G401.6 (cell line): ENCODE results near the gene GSK3B.

Experiments
- FAIRE-seq: peaks from 2 replicates; lab custom pipeline; 2012; peaks lifted over from hg19 to GRCh38; lab: Jason Lieb, UNC

The GSK3B gene

GRCh38 chr3:119873646-119874045 is 220.6 kb downstream of the GSK3B start:
- no peak for FAIRE-seq

GRCh38 chr3:119872773-119873172 is 221.5 kb downstream of the GSK3B start:
- FAIRE-seq, result no peak

GRCh38 chr3:119871571-119871970 is 222.7 kb downstream of the GSK3B start:
- FAIRE-seq, result no peak

- FAIRE-seq, result no peak
Observed at GRCh38 chr3:119870512-119870911, 223.7 kb downstream of the GSK3B start.

- no peak for FAIRE-seq
Observed at GRCh38 chr3:119864476-119864875, 229.8 kb downstream of the GSK3B start.

- no peak for FAIRE-seq
Observed at GRCh38 chr3:119862616-119863015, 231.6 kb downstream of the GSK3B start.

- no peak for FAIRE-seq
Observed at GRCh38 chr3:119861681-119862080, 232.6 kb downstream of the GSK3B start.

- no peak for FAIRE-seq
Observed at GRCh38 chr3:119859728-119860127, 234.5 kb downstream of the GSK3B start.

- no peak for FAIRE-seq
Observed at GRCh38 chr3:119858957-119859356, 235.3 kb downstream of the GSK3B start.

- no peak for FAIRE-seq
Observed at GRCh38 chr3:119856695-119857094, 237.6 kb downstream of the GSK3B start.

- no peak for FAIRE-seq
Observed at GRCh38 chr3:119849126-119849525, 245.1 kb downstream of the GSK3B start.

- no peak for FAIRE-seq
Observed at GRCh38 chr3:119841808-119842471, 252.3 kb downstream of the GSK3B start.

GRCh38 chr3:119835556-119835955 is 258.7 kb downstream of the GSK3B start:
- no peak for FAIRE-seq

GRCh38 chr3:119834754-119835370 is 259.4 kb downstream of the GSK3B start:
- FAIRE-seq, result no peak

- FAIRE-seq, result no peak
Observed at GRCh38 chr3:119831941-119832371, 262.3 kb downstream of the GSK3B start.

GRCh38 chr3:119831022-119831421 is 263.2 kb downstream of the GSK3B start:
- FAIRE-seq, result no peak

- FAIRE-seq, result no peak
Observed at GRCh38 chr3:119829420-119829819, 264.8 kb downstream of the GSK3B start.

- FAIRE-seq, result no peak
Observed at GRCh38 chr3:119826711-119827608, 267.3 kb downstream of the GSK3B start.

- FAIRE-seq, result no peak
Observed at GRCh38 chr3:119825820-119826219, 268.4 kb downstream of the GSK3B start.

GRCh38 chr3:119819806-119820205 is 274.4 kb downstream of the GSK3B start:
- FAIRE-seq, result no peak

- no peak for FAIRE-seq
Observed at GRCh38 chr3:119818937-119819336, 275.3 kb downstream of the GSK3B start.

- no peak for FAIRE-seq
Observed at GRCh38 chr3:119817583-119818363, 276.5 kb downstream of the GSK3B start.
